ENCODE measurements around the gene WDR27. TPM values are rescaled to one million over a fixed set of nuclear protein-coding genes. Genes with fewer than 3 reads are reported as not detected.
A peak's percentile ranks its signal among the peaks of the same experiment; 100 is the strongest.

The WDR27 gene
- total and polyA plus RNA-seq, 2 donors: 15.9 to 54.5 TPM

DNA sequence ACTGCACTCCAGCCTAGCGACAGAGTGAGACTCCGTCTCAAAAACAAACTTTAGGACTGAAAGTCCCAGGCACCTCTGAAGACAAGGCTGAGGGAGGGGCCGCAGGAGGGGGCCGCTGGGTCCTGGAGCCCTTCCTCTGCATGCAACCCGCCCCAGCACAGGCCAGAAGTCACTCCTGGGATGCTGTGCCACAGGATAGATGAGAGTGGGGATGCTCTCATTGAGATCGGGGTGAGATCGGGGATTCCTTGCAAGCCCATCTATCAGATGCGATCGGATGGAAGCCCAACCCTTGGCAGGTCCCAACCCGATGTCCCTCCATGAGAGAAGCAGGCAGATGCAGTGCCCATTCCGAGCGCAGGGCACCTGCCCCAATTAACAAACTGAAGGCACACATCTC, 66.5 kb downstream of the WDR27 start:
- H3K4me3 ChIP-seq (ENCODE audit: low read depth, low read length): no peak overlapping the region
- WGBS: 97% methylated on average over 12 of the region's 12 CpGs
- H3K36me3 ChIP-seq (ENCODE audit: insufficient read depth): no peaks in the 10 kb centered on the region

GRCh38 chr6:169632841-169633240, 69.0 kb downstream of the WDR27 start:
- no peak for DNase-seq (ENCODE audit: extremely low spot score)
- H3K4me3 ChIP-seq (ENCODE audit: low read depth, low read length): no peak overlapping the region
- no peaks in the 10 kb centered on the region for H3K4me1 ChIP-seq (ENCODE audit: insufficient read depth)
- H3K36me3 ChIP-seq (ENCODE audit: insufficient read depth): no peaks in the 10 kb centered on the region
- 96% methylated on average over 11 of the region's 11 CpGs for WGBS
- H3K27ac ChIP-seq (ENCODE audit: low read depth): no peak overlapping the region

More for the DNA sequence above, 66.5 kb downstream of the WDR27 start:
- H3K27ac ChIP-seq (ENCODE audit: low read depth): no peak overlapping the region
- H3K4me1 ChIP-seq (ENCODE audit: insufficient read depth): no peaks in the 10 kb centered on the region
- DNase-seq (ENCODE audit: extremely low spot score): no peak

GRCh38 chr6:169629256-169629655, 72.6 kb downstream of the WDR27 start:
- Histone ChIP-seq H3K4me1 (ENCODE audit: insufficient read depth) (no peaks in the 10 kb centered on the region), H3K4me3 (ENCODE audit: low read depth, low read length) (no peak overlapping the region), H3K36me3 (ENCODE audit: insufficient read depth) (no peaks in the 10 kb centered on the region), H3K27ac (ENCODE audit: low read depth) (no peak overlapping the region)
- 75% methylated on average over 4 of the region's 4 CpGs for WGBS
- DNase-seq (ENCODE audit: extremely low spot score): no peak

DNA sequence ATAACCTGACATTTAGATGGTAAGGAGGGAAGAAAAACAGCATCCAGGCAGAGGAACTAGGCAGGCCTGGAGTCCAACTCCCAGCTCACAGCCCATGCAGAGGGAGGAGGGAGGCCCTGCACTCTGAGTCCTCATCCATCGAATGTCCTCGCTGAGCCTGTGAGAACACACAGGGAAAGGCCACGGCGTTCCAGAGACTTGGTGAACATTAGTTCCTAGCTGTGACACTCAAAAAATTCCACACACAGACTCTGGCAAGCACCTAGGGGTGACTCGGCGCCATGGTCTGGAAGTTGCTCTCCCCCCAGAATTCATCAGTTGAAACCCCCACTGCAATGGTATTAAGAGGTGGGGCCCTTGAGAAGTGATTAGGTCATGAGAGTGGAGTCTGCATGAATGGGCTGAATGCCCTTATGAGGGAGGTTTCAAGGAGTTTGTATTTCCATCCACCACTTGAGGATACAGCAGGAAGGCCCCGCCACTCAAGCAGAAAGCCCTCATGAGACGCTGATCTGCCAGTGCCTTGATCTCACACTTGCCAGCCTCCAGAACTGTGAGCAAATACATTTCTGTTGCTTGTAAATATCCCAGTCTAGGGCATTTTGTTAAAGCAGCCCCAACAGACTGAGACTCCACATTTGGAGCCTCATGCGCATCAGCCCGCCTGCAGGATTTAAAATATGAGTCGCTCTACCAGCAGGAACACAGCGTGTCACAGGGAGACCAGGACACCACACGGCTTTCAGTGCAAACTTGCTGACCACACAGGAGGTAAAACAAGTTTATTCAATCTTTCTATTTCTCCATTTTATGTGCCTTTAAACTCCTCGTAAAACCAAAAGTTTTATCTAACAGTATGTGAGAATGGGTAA, 73.9 kb downstream of the WDR27 start:
- WGBS: 94% methylated on average over 14 of the region's 14 CpGs
- DNase-seq (ENCODE audit: extremely low spot score): no peak
- no peaks in the 10 kb centered on the region for H3K36me3 ChIP-seq (ENCODE audit: insufficient read depth)
- H3K4me3 ChIP-seq (ENCODE audit: low read depth, low read length): no peak overlapping the region
- H3K27ac ChIP-seq (ENCODE audit: low read depth): no peak overlapping the region
- H3K4me1 ChIP-seq (ENCODE audit: insufficient read depth): no peaks in the 10 kb centered on the region

GRCh38 chr6:169626649-169627048, 75.2 kb downstream of the WDR27 start:
- DNase-seq (ENCODE audit: extremely low spot score): no peak
- H3K4me3 ChIP-seq (ENCODE audit: low read depth, low read length): no peak overlapping the region
- no peaks in the 10 kb centered on the region for H3K36me3 ChIP-seq (ENCODE audit: insufficient read depth)
- 94% methylated on average over 13 of the region's 13 CpGs for WGBS
- no peak overlapping the region for H3K27ac ChIP-seq (ENCODE audit: low read depth)
- no peaks in the 10 kb centered on the region for H3K4me1 ChIP-seq (ENCODE audit: insufficient read depth)

- no peaks in the 10 kb centered on the region for H3K36me3 ChIP-seq (ENCODE audit: insufficient read depth)
- H3K4me1 ChIP-seq (ENCODE audit: insufficient read depth): no peaks in the 10 kb centered on the region
- DNase-seq (ENCODE audit: extremely low spot score): no peak
- 96% methylated on average over 8 of the region's 8 CpGs for WGBS
- H3K4me3 ChIP-seq (ENCODE audit: low read depth, low read length): no peak overlapping the region
- no peak overlapping the region for H3K27ac ChIP-seq (ENCODE audit: low read depth)
Measured at GRCh38 chr6:169626169-169626568, 75.7 kb downstream of the WDR27 start.

- no peak for DNase-seq (ENCODE audit: extremely low spot score)
Measured at GRCh38 chr6:169625376-169625775, 76.5 kb downstream of the WDR27 start.

GRCh38 chr6:169624785-169625184, 77.0 kb downstream of the WDR27 start:
- Histone ChIP-seq H3K27ac (ENCODE audit: low read depth) (no peak overlapping the region), H3K4me3 (ENCODE audit: low read depth, low read length) (no peak overlapping the region), H3K36me3 (ENCODE audit: insufficient read depth) (no peaks in the 10 kb centered on the region), H3K4me1 (ENCODE audit: insufficient read depth) (peaks cover 1% of the 10 kb centered on the region)
- no peak for DNase-seq (ENCODE audit: extremely low spot score)
- 91% methylated on average over 11 of the region's 11 CpGs for WGBS

More at GRCh38 chr6:169625376-169625775, 76.5 kb downstream of the WDR27 start:
- Histone ChIP-seq H3K36me3 (ENCODE audit: insufficient read depth) (no peaks in the 10 kb centered on the region), H3K27ac (ENCODE audit: low read depth) (no peak overlapping the region), H3K4me3 (ENCODE audit: low read depth, low read length) (no peak overlapping the region), H3K4me1 (ENCODE audit: insufficient read depth) (no peaks in the 10 kb centered on the region)
- 97% methylated on average over 15 of the region's 15 CpGs for WGBS

- H3K4me1 ChIP-seq (ENCODE audit: insufficient read depth): peaks cover 1% of the 10 kb centered on the region
- 98% methylated on average over 22 of the region's 22 CpGs for WGBS
- H3K4me3 ChIP-seq (ENCODE audit: low read depth, low read length): no peak overlapping the region
- H3K36me3 ChIP-seq (ENCODE audit: insufficient read depth): no peaks in the 10 kb centered on the region
- no peak overlapping the region for H3K27ac ChIP-seq (ENCODE audit: low read depth)
- no peak for DNase-seq (ENCODE audit: extremely low spot score)
Measured at GRCh38 chr6:169623975-169624374, 77.9 kb downstream of the WDR27 start.

GRCh38 chr6:169623343-169623742, 78.5 kb downstream of the WDR27 start:
- H3K4me1 ChIP-seq (ENCODE audit: insufficient read depth): peaks cover 1% of the 10 kb centered on the region
- WGBS: 95% methylated on average over 7 of the region's 7 CpGs
- no peak for DNase-seq (ENCODE audit: extremely low spot score)
- no peak overlapping the region for H3K27ac ChIP-seq (ENCODE audit: low read depth)
- H3K36me3 ChIP-seq (ENCODE audit: insufficient read depth): no peaks in the 10 kb centered on the region
- no peak overlapping the region for H3K4me3 ChIP-seq (ENCODE audit: low read depth, low read length)

- DNase-seq (ENCODE audit: extremely low spot score): no peak
- WGBS: 69% methylated on average over 6 of the region's 6 CpGs
- H3K4me3 ChIP-seq (ENCODE audit: low read depth, low read length): no peak overlapping the region
- peaks cover 1% of the 10 kb centered on the region for H3K4me1 ChIP-seq (ENCODE audit: insufficient read depth)
- no peak overlapping the region for H3K27ac ChIP-seq (ENCODE audit: low read depth)
- H3K36me3 ChIP-seq (ENCODE audit: insufficient read depth): no peaks in the 10 kb centered on the region
Measured at GRCh38 chr6:169622618-169623017, 79.2 kb downstream of the WDR27 start.

- no peaks in the 10 kb centered on the region for H3K36me3 ChIP-seq (ENCODE audit: insufficient read depth)
- H3K4me3 ChIP-seq (ENCODE audit: low read depth, low read length): no peak overlapping the region
- no peak for DNase-seq (ENCODE audit: extremely low spot score)
- no peak overlapping the region for H3K27ac ChIP-seq (ENCODE audit: low read depth)
- peaks cover 1% of the 10 kb centered on the region for H3K4me1 ChIP-seq (ENCODE audit: insufficient read depth)
- WGBS: 93% methylated on average over 13 of the region's 13 CpGs
Measured at GRCh38 chr6:169621311-169621710, 80.5 kb downstream of the WDR27 start.

DNA sequence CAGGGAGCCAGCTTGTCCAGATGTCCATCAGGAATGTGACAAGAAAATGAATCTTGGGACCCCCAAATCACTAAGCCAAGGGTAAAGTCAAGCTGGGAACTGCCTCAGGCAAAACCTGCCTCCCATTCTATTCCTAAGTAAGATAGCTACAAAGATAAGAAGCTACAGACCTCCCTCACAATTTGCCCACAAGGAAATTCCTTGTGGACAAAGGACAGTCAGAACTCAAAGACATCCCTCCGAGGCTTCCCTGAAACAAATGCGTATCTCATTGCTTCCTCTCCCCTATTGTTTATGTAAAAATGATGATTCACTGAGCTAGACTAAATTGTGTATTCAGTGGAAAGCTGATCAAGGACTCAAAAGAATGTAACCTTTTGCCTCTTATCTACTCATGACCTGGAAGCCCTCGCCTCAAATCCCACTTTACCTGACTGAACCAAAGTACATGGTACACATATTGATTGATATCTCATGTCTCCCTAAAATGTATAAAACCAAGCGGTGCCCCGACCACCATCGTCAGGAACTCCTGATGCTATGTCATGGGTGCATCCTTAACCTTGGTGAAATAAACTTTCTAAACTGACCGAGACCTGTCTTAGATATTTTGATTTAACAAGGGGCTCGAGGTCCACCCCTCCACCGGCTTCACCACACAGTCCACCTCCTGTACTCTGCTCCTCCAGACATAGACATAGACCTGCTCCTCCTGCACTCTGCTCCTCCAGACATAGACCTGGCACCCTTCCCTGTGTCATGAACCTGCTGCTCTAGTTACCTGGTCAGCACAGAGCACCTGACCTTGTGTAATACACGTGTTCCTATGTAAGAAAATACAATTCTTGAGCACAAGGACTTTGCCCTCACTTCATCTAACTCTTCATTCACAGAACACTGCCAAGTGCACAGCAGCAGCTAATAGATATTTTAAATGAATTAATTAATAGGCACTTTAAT, 81.4 kb downstream of the WDR27 start:
- Histone ChIP-seq H3K4me3 (ENCODE audit: low read depth, low read length) (no peak overlapping the region), H3K36me3 (ENCODE audit: insufficient read depth) (no peaks in the 10 kb centered on the region)

More for the DNA sequence above, 81.4 kb downstream of the WDR27 start:
- H3K4me1 ChIP-seq (ENCODE audit: insufficient read depth): peaks cover 1% of the 10 kb centered on the region
- WGBS: 74% methylated on average over 10 of the region's 10 CpGs
- no peak for DNase-seq (ENCODE audit: extremely low spot score)
- peak overlapping the region; percentile 28 for H3K27ac ChIP-seq (ENCODE audit: low read depth)
